ENCODE results near the gene SLC47A2. TPM values are rescaled to one million over a fixed set of nuclear protein-coding genes. Genes with fewer than 3 reads are reported as not detected.

Gene SLC47A2
- total and polyA plus RNA-seq, 9 of the 15 experiments (the other 6 are each of a cell fraction or from before 2014, with no cell fraction given): not detected

DNA sequence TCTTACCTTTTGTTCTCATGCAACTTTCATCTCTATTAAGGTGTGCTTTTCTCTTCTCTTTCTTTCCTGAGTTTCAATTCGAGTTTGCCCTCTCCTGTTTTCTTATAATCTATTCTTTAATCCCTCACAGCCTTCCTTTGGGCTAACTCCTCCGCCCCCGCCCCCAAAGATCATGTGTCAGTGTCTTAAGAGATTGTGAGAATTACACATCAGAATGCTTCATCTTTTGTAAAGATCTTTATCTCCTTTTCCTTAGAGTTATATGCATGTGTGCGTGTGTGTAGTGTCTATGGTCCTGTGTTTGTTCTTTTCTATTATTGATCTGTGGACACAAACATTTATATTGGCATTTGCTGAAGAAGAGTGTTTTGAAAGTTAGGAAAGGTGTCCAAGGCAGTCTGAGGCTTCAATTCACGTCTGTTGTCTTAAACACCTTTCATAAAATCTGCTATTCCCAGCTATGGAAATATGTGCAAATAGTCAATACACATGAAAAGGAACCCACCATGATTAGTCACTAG lies 74.0 kb downstream of the SLC47A2 start:
- intact Hi-C loops (cut with micrococcal nuclease): no loop called here
- Histone ChIP-seq H3K36me3 (ENCODE audit: control insufficient read depth, insufficient read depth, low read length) (no peaks in the 10 kb centered on the region), H3K79me2 (ENCODE audit: control insufficient read depth, insufficient read depth, low read length) (no peaks in the 10 kb centered on the region), H3K9ac (ENCODE audit: insufficient read depth in 1 of 2, low read depth in 2 of 2, low read length in 2 of 2) (no peak overlapping the region), H3K27ac (ENCODE audit: extremely low read depth, low read depth, low read length) (no peak overlapping the region), H3K9me1 (ENCODE audit: control insufficient read depth, insufficient read depth, low read length) (no peaks in the 10 kb centered on the region), H2AFZ (ENCODE audit: low read depth, low read length) (no peak overlapping the region), H3K4me2 (ENCODE audit: insufficient read depth, low read length) (no peak overlapping the region), H3K4me1 (replicated peaks in 1 of 2; ENCODE audit: control insufficient read depth in 2 of 2, insufficient read depth in 2 of 2, low read length in 2 of 2) (no peaks in the 10 kb centered on the region), H4K20me1 (replicated peaks; ENCODE audit: control insufficient read depth, insufficient read depth, low read length) (no peaks in the 10 kb centered on the region), H3K27me3 (ENCODE audit: control insufficient read depth in 2 of 2, insufficient read depth in 2 of 2, low read length in 2 of 2) (no peaks in the 10 kb centered on the region; a peak in 1 of 5 replicates), H3K4me3 (no peak overlapping the region), H3K9me3 (replicated peaks; ENCODE audit: control insufficient read depth, insufficient read depth, low read depth, low read length) (no peaks in the 10 kb centered on the region)
- FAIRE-seq: no peak
- BruUV-seq (replicated peaks): no TSS peak
- ChIA-PET POLR2A (no interaction called here), CTCF (ENCODE audit: low intra/inter-chr PET ratio) (no interaction called here)
- no peak for ATAC-seq
- no peak for TF ChIP-seq MCM3 (IDR thresholded peaks at IDR 0.05)
- TF ChIP-seq, protein P1, sequence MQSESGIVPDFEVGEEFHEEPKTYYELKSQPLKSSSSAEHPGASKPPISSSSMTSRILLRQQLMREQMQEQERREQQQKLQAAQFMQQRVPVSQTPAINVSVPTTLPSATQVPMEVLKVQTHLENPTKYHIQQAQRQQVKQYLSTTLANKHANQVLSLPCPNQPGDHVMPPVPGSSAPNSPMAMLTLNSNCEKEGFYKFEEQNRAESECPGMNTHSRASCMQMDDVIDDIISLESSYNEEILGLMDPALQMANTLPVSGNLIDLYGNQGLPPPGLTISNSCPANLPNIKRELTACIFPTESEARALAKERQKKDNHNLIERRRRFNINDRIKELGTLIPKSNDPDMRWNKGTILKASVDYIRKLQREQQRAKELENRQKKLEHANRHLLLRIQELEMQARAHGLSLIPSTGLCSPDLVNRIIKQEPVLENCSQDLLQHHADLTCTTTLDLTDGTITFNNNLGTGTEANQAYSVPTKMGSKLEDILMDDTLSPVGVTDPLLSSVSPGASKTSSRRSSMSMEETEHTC (IDR thresholded peaks at IDR 0.05): no peak
- TF ChIP-seq, protein P2, sequence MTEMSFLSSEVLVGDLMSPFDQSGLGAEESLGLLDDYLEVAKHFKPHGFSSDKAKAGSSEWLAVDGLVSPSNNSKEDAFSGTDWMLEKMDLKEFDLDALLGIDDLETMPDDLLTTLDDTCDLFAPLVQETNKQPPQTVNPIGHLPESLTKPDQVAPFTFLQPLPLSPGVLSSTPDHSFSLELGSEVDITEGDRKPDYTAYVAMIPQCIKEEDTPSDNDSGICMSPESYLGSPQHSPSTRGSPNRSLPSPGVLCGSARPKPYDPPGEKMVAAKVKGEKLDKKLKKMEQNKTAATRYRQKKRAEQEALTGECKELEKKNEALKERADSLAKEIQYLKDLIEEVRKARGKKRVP (CRISPR knock-in tag; IDR thresholded peaks at IDR 0.05): no peak
- TF ChIP-seq, protein P3, sequence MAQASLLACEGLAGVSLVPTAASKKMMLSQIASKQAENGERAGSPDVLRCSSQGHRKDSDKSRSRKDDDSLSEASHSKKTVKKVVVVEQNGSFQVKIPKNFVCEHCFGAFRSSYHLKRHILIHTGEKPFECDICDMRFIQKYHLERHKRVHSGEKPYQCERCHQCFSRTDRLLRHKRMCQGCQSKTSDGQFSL (CRISPR knock-in tag; IDR thresholded peaks at IDR 0.05): no peak
- TF ChIP-seq, protein P3 (tag; IDR thresholded peaks at IDR 0.05): no peak
- no peak for TF ChIP-seq ZNF707 (CRISPR knock-in tag; conservative IDR thresholded peaks at IDR 0.05)
- TF ChIP-seq HSF4 (CRISPR knock-in tag; IDR thresholded peaks at IDR 0.05; ENCODE audit: borderline replicate concordance): no peak
- no peak for DNase-seq (ENCODE audit: extremely low read depth in 1 of 4, low spot score in 3 of 4)
- 0% methylated on average over 4 of the region's 5 CpGs for WGBS (ENCODE audit: insufficient coverage, low coverage, missing lambda C conversion rate)
- in situ Hi-C loops (cut with MboI): no loop called here
